ENCODE data around the gene SELENOM. TPM values are rescaled to one million over a fixed set of nuclear protein-coding genes. Genes with fewer than 3 reads are reported as not detected.

SELENOM gene
- total and polyA plus RNA-seq, 2 donors (not counting 1 experiment from before 2014, with no cell fraction given), result 23.6 to 43.3 TPM

DNA sequence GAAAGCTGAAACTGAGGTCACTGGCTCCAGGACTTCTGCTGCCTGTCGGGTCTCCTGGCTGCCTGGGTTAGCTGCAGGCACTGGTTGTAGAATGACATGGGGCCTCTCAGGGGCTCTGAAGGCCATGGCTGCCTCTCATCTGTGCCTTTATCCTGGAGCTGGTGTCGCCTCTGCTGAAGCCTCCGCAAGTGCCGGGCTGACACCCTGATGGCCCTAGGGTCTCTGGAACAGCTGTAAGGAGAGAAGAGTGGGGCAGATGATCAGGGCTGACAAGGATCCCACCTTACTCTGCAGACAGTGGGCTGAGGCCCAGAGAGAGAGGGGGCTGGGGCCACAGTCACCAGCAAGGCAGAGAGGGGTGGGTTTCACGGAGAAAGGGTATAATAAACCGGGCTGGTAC is 28.3 kb upstream of the SELENOM start:
- Histone ChIP-seq H3K9me3 (ENCODE audit: control extremely low read depth in 1 of 3, control insufficient read depth in 2 of 3, insufficient read depth in 1 of 3, low read length in 2 of 3) (no peaks in the 10 kb centered on the region), H3K9ac (ENCODE audit: low read length) (no peak overlapping the region), H3K36me3 (replicated peaks in 1 of 2; ENCODE audit: control extremely low read depth in 1 of 2, control insufficient read depth in 1 of 2, extremely low read depth in 1 of 2, insufficient read depth in 2 of 2, low read length in 1 of 2) (no peaks in the 10 kb centered on the region), H3K4me2 (replicated peaks; ENCODE audit: low read depth, low read length, poor library complexity, severe bottlenecking) (no peak overlapping the region), H3K79me2 (ENCODE audit: control insufficient read depth, insufficient read depth, low read length) (no peaks in the 10 kb centered on the region), H3K4me1 (ENCODE audit: control insufficient read depth in 2 of 2, insufficient read depth in 2 of 2, low read length in 2 of 2) (no peaks in the 10 kb centered on the region), H3K27me3 (replicated peaks in 1 of 4; ENCODE audit: control extremely low read depth in 1 of 4, control insufficient read depth in 3 of 4, insufficient read depth in 4 of 4, low read length in 3 of 4) (peaks cover 0 to 3% (median 0%) of the 10 kb centered on the region in 4 experiments), H3K4me3 (ENCODE audit: control extremely low read depth in 1 of 5, extremely low read depth in 1 of 5, insufficient read depth in 1 of 5, low read depth in 2 of 5, low read length in 4 of 5) (no peak overlapping the region), H2AFZ (ENCODE audit: insufficient read depth, low read depth, low read length, poor library complexity, severe bottlenecking) (no peak overlapping the region), H4K20me1 (ENCODE audit: control insufficient read depth, insufficient read depth, low read length, poor library complexity, severe bottlenecking) (no peaks in the 10 kb centered on the region), H3K27ac (ENCODE audit: low read length in 2 of 2) (no peak overlapping the region)
- TF ChIP-seq, protein P1, sequence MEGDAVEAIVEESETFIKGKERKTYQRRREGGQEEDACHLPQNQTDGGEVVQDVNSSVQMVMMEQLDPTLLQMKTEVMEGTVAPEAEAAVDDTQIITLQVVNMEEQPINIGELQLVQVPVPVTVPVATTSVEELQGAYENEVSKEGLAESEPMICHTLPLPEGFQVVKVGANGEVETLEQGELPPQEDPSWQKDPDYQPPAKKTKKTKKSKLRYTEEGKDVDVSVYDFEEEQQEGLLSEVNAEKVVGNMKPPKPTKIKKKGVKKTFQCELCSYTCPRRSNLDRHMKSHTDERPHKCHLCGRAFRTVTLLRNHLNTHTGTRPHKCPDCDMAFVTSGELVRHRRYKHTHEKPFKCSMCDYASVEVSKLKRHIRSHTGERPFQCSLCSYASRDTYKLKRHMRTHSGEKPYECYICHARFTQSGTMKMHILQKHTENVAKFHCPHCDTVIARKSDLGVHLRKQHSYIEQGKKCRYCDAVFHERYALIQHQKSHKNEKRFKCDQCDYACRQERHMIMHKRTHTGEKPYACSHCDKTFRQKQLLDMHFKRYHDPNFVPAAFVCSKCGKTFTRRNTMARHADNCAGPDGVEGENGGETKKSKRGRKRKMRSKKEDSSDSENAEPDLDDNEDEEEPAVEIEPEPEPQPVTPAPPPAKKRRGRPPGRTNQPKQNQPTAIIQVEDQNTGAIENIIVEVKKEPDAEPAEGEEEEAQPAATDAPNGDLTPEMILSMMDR (IDR thresholded peaks at IDR 0.05), result no peak
- no peak for TF ChIP-seq EZH2 (IDR thresholded peaks at IDR 0.05; ENCODE audit: borderline replicate concordance, insufficient read depth, low read depth, low read length, poor library complexity, severe bottlenecking)
- CTCF ChIA-PET, result no interaction called here
- intact Hi-C loops (cut with micrococcal nuclease), result no loop called here
- no peaks in the 10 kb centered on the region for H3K4me1 Mint-ChIP-seq
- no peak overlapping the region for H3K4me3 Mint-ChIP-seq
- POLR2A ChIA-PET, result no interaction called here
- DNase-seq (no peak), ATAC-seq (ENCODE audit: low read depth) (no peak)
- no peaks in the 10 kb centered on the region for H3K9me3 Mint-ChIP-seq (ENCODE audit: insufficient read depth)
- H3K27me3 Mint-ChIP-seq, result no peaks in the 10 kb centered on the region
- WGBS (ENCODE audit: insufficient coverage), result 94% methylated on average over 6 of the region's 6 CpGs
- no peak overlapping the region for H3K27ac Mint-ChIP-seq

DNA sequence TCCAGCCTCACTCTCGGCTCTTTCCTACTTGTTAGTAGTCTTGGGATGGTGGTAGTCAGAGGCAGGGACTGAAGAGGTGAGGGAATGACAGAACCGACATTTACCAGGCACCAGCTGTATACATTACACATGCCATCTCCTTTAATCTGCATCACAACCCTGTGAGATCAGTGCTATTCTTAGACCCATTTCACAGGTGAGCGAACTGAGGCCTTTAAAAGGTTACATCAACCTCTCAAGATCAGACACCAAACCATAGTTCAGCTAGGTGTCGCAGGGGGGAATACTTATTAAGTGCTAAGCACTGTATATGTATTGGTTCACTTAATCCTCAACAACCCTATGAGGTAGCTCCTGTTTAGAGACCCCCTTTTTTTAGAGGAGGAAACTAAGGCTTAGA is 27.3 kb upstream of the SELENOM start:
- Mint-ChIP-seq H3K27ac (no peak overlapping the region), H3K9me3 (ENCODE audit: insufficient read depth) (no peaks in the 10 kb centered on the region), H3K4me3 (no peak overlapping the region), H3K4me1 (no peaks in the 10 kb centered on the region), H3K27me3 (no peaks in the 10 kb centered on the region)
- CTCF ChIA-PET, result no interaction called here
- H3K36me3 ChIP-seq (replicated peaks in 1 of 2; ENCODE audit: control extremely low read depth in 1 of 2, control insufficient read depth in 1 of 2, extremely low read depth in 1 of 2, insufficient read depth in 2 of 2, low read length in 1 of 2), result no peaks in the 10 kb centered on the region
- no peaks in the 10 kb centered on the region for H3K9me3 ChIP-seq (ENCODE audit: control extremely low read depth in 1 of 3, control insufficient read depth in 2 of 3, insufficient read depth in 1 of 3, low read length in 2 of 3)
- no peak for DNase-seq
- H4K20me1 ChIP-seq (ENCODE audit: control insufficient read depth, insufficient read depth, low read length, poor library complexity, severe bottlenecking), result no peaks in the 10 kb centered on the region
- H2AFZ ChIP-seq (ENCODE audit: insufficient read depth, low read depth, low read length, poor library complexity, severe bottlenecking), result no peak overlapping the region
- no peaks in the 10 kb centered on the region for H3K4me1 ChIP-seq (ENCODE audit: control insufficient read depth in 2 of 2, insufficient read depth in 2 of 2, low read length in 2 of 2)
- ATAC-seq (ENCODE audit: low read depth), result no peak
- no peak overlapping the region for H3K27ac ChIP-seq (ENCODE audit: low read length in 2 of 2)
- no CpG with 5 or more reads among the region's 4 CpGs for WGBS (ENCODE audit: insufficient coverage)
- intact Hi-C loops (cut with micrococcal nuclease), result no loop called here
- H3K27me3 ChIP-seq (replicated peaks in 1 of 4; ENCODE audit: control extremely low read depth in 1 of 4, control insufficient read depth in 3 of 4, insufficient read depth in 4 of 4, low read length in 3 of 4), result no peaks in the 10 kb centered on the region
- no peaks in the 10 kb centered on the region for H3K79me2 ChIP-seq (ENCODE audit: control insufficient read depth, insufficient read depth, low read length)
- TF ChIP-seq EZH2 (IDR thresholded peaks at IDR 0.05; ENCODE audit: borderline replicate concordance, insufficient read depth, low read depth, low read length, poor library complexity, severe bottlenecking), result no peak
- TF ChIP-seq, protein P1 (IDR thresholded peaks at IDR 0.05), result no peak
- H3K4me3 ChIP-seq (ENCODE audit: control extremely low read depth in 1 of 5, extremely low read depth in 1 of 5, insufficient read depth in 1 of 5, low read depth in 2 of 5, low read length in 4 of 5), result no peak overlapping the region
- no peak overlapping the region for H3K4me2 ChIP-seq (replicated peaks; ENCODE audit: low read depth, low read length, poor library complexity, severe bottlenecking)
- POLR2A ChIA-PET, result no interaction called here
- no peak overlapping the region for H3K9ac ChIP-seq (ENCODE audit: low read length)
